ENCODE measurements around the gene CNTNAP2. TPM values are rescaled to one million over a fixed set of nuclear protein-coding genes. Genes with fewer than 3 reads are reported as not detected.

CNTNAP2 gene
- total RNA-seq, 1 experiment from 2014 or later, result 60.0 TPM

DNA sequence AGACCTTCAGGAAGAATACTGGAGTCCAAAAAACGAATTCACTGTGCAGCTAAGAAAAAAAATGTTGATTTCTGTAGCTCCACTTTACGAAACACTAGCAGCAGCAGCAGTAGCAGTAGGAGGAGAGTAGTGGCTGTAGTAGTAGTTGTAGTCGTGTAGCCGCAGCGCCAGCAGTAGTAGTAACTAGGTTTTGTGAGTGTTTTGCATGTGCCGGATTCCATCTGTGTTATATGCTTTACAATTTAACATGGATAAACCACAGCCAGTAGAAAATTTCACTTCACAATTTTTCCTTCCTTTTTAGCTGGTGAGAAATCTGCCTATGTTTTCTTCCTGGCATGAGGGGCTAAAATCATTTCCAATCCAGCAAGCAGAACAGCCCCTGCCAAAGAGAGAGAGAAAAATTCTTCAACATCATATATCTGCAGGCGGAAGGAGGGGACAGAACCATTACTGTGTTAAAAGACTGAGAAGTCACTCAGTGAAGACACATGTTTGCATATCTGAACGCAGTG, 2325.6 kb downstream of the CNTNAP2 start:
- peaks cover 10% of the 10 kb centered on the region for H3K9me3 ChIP-seq (ENCODE audit: low read depth, low read length, poor library complexity, severe bottlenecking)
- BruUV-seq (replicated peaks), result no TSS peak
- CTCF ChIA-PET, result no interaction called here
- TF ChIP-seq EZH2 (IDR thresholded peaks at IDR 0.05; ENCODE audit: borderline replicate concordance, low read depth, low read length, poor library complexity, severe bottlenecking), result no peak
- no peak for TF ChIP-seq CTCF (conservative IDR thresholded peaks at IDR 0.05; ENCODE audit: low read depth, low read length)
- no peak overlapping the region for H3K4me3 ChIP-seq (ENCODE audit: low read depth, low read length, poor library complexity, severe bottlenecking)
- H3K4me1 ChIP-seq (ENCODE audit: insufficient read depth, low read length, poor library complexity, severe bottlenecking), result no peaks in the 10 kb centered on the region
- intact Hi-C loops (cut with micrococcal nuclease; ENCODE audit: unreplicated experiment), result no loop called here
- H3K27me3 ChIP-seq (replicated peaks; ENCODE audit: insufficient read depth, low read depth, low read length, poor library complexity), result no peaks in the 10 kb centered on the region
- H3K36me3 ChIP-seq (ENCODE audit: insufficient read depth, low read length, poor library complexity, severe bottlenecking), result no peaks in the 10 kb centered on the region
- POLR2A ChIA-PET (ENCODE audit: low non-redundant PET), result no interaction called here
- no peak for DNase-seq (ENCODE audit: low spot score)
- no peak overlapping the region for H3K27ac ChIP-seq (ENCODE audit: low read depth, low read length, poor library complexity, severe bottlenecking)

DNA sequence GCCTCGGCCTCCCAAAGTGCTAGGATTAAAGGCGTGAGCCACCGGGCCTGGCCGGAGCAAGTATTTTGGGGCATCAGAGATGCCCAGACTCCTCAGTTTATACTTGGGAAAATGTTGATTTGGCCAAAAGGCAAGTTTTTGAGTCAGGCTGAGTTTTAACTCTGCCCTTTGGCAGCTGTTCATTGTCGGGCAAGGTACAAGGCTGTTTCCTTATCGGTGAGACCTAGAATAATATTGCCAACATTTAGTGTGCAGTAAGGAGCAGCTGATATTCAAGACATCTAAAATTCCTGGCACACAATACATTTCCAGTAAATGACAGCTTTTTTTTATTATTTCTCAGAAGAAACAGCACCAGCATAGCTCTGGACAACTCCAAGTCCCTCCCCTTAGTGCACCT, 2326.3 kb downstream of the CNTNAP2 start:
- H3K4me1 ChIP-seq (ENCODE audit: insufficient read depth, low read length, poor library complexity, severe bottlenecking), result no peaks in the 10 kb centered on the region
- H3K9me3 ChIP-seq (ENCODE audit: low read depth, low read length, poor library complexity, severe bottlenecking), result peaks cover 10% of the 10 kb centered on the region
- TF ChIP-seq CTCF (conservative IDR thresholded peaks at IDR 0.05; ENCODE audit: low read depth, low read length), result no peak
- TF ChIP-seq EZH2 (IDR thresholded peaks at IDR 0.05; ENCODE audit: borderline replicate concordance, low read depth, low read length, poor library complexity, severe bottlenecking), result no peak
- no peak overlapping the region for H3K4me3 ChIP-seq (ENCODE audit: low read depth, low read length, poor library complexity, severe bottlenecking)
- no TSS peak for BruUV-seq (replicated peaks)
- ChIA-PET POLR2A (ENCODE audit: low non-redundant PET) (no interaction called here), CTCF (no interaction called here)
- no peaks in the 10 kb centered on the region for H3K27me3 ChIP-seq (replicated peaks; ENCODE audit: insufficient read depth, low read depth, low read length, poor library complexity)
- H3K27ac ChIP-seq (ENCODE audit: low read depth, low read length, poor library complexity, severe bottlenecking), result no peak overlapping the region
- no peak for DNase-seq (ENCODE audit: low spot score)
- intact Hi-C loops (cut with micrococcal nuclease; ENCODE audit: unreplicated experiment), result no loop called here
- H3K36me3 ChIP-seq (ENCODE audit: insufficient read depth, low read length, poor library complexity, severe bottlenecking), result no peaks in the 10 kb centered on the region

DNA sequence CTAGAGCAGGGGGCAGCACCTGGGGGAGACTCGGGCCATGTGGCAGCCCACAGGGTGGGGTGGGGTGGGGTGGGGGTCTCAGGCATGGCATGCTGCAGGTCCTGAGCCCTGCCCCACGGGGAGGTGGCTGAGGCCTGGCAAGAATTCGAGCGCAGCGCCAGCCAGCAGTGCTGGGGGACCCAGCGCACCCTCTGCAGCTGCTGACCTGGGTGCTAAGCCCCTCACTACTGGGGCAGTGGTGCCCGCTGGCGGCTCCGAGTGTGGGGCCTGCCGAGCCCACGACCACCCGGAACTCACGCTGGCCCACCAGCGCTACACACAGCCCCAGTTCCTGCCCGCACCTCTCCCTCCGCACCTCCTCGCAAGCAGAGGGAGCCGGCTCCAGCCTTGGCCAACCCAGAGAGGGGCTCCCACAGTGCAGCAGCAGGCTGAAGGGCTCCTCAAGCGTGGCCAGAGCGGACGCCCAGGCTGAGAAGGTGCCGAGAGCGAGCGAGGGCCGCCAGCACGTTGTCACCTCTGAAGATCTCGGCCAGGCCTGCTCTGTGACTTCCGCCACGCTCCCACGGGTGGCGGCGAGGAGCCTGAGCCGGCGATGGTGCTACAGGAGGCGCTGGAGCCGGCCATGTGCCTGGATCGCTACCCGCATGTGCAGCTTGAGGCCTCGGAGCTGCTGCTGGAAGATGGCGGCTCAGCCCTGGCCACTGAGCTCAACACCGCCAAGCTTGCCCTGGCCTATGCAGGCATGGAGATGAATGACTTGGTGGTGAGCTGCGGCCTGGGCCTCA, 2328.9 kb downstream of the CNTNAP2 start:
- POLR2A ChIA-PET (ENCODE audit: low non-redundant PET), result no interaction called here
- BruUV-seq (replicated peaks), result no TSS peak
- no peaks in the 10 kb centered on the region for H3K36me3 ChIP-seq (ENCODE audit: insufficient read depth, low read length, poor library complexity, severe bottlenecking)
- DNase-seq (ENCODE audit: low spot score), result no peak
- peaks cover 10% of the 10 kb centered on the region for H3K9me3 ChIP-seq (ENCODE audit: low read depth, low read length, poor library complexity, severe bottlenecking)
- peaks cover 7% of the 10 kb centered on the region for H3K4me1 ChIP-seq (ENCODE audit: insufficient read depth, low read length, poor library complexity, severe bottlenecking)
- no peak overlapping the region for H3K4me3 ChIP-seq (ENCODE audit: low read depth, low read length, poor library complexity, severe bottlenecking)
- CTCF ChIA-PET, result no interaction called here
- no peak for TF ChIP-seq EZH2 (IDR thresholded peaks at IDR 0.05; ENCODE audit: borderline replicate concordance, low read depth, low read length, poor library complexity, severe bottlenecking)
- no peak for TF ChIP-seq CTCF (conservative IDR thresholded peaks at IDR 0.05; ENCODE audit: low read depth, low read length)
- H3K27me3 ChIP-seq (replicated peaks; ENCODE audit: insufficient read depth, low read depth, low read length, poor library complexity), result no peaks in the 10 kb centered on the region
- H3K27ac ChIP-seq (ENCODE audit: low read depth, low read length, poor library complexity, severe bottlenecking), result no peak overlapping the region
- intact Hi-C loops (cut with micrococcal nuclease; ENCODE audit: unreplicated experiment), result no loop called here
